Ureter (tissue), 1 donor: ENCODE results near the gene GPM6B. TPM values are rescaled to one million over a fixed set of nuclear protein-coding genes. Genes with fewer than 3 reads are reported as not detected.

Source experiments
- DNase-seq: peaks from one replicate; pipeline ENCODE4 v3.0.0-alpha.2; 2020; ENCODE audit warnings: low spot score
- total RNA-seq: library from RNA; stranded (reverse); gene quantifications from one replicate; pipeline ENCODE4 v1.2.4, GENCODE V29; 2023
- donor health status: DM: yes; HTN: yes; CAD: no.

GPM6B gene
- total RNA-seq, 1 donor from 2014 or later: 15.9 TPM

- DNase-seq: no peak
Observed at GRCh38 chrX:13825178-13825762, 8.4 kb upstream of the GPM6B start.

DNA sequence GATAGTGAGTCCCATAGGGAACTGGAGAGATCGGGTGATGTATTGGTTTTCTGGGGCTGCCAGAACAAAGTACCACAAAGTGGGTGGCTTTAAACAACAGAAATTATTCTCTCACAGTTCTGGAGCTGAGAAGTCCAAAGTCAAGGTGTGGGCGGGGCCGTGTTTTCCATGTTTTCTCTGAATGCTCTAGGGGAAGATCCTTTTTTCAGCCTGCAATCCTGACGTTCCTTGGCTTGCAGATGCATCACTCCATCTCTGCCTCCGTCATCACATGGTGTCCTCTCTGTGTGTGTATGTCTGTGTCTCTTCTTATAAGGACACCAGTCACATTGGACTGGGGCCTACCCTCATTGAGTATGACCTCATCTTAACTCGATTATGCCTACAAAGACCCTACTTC is 7.9 kb upstream of the GPM6B start:
- no peak for DNase-seq

- DNase-seq: no peak
Observed at GRCh38 chrX:13821738-13822137, 4.8 kb upstream of the GPM6B start.

DNA sequence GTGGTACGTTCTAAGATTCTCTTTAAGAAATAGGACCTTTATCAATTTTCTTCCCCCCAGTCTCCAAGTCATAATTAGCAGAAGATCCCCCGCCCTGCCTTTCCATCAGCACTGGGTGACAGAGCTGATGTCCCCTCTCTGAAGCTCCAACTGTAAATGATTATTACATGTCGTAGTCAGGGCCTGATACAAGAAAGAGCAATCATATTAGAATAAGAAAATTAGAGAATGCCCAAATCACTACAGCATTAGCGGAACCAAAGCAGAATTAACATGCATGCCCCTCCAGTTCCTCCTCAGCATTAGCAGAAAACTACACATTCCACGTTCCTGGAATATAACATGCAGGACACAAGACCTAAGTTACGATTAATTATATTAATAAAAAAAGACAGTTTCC is 717 bp downstream of the GPM6B start:
- DNase-seq: no peak

DNA sequence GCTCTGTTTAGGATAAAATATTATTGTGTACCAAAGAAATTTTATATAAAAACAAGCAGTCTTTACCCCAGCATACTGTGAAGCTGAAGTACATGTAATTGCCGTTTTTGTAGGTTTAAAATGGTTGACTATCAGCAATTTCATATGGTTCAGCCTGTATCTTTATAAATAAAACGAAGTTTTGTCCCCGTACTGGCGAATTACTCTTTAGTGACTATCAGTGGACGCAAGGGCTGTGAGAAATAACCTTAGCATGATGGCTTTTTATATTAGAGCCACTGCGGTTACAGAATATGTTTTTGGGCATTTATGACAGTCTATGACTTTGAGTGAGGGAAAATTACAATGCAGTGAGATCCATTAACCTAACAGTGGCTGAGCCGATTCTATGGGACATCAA is 1.2 kb downstream of the GPM6B start:
- DNase-seq: no peak

DNA sequence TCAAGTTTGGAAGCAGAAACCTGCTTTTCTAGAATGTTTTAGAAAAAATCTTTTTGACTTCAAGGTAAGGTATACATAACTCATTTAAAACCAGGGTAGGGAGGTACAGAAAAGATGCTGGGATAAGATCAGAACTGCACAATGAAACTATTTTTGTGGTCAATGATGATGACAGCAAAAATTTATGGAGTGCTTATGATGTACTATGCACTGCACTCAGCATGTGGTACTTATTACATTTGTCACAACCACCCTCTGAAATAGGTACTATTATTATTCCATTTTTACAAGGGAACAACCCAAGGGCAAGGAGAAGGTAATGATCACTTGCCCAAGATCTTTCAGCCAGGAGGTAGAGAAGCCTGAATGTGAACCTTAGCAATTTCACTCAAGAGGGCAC is 8.0 kb downstream of the GPM6B start:
- DNase-seq: no peak

DNA sequence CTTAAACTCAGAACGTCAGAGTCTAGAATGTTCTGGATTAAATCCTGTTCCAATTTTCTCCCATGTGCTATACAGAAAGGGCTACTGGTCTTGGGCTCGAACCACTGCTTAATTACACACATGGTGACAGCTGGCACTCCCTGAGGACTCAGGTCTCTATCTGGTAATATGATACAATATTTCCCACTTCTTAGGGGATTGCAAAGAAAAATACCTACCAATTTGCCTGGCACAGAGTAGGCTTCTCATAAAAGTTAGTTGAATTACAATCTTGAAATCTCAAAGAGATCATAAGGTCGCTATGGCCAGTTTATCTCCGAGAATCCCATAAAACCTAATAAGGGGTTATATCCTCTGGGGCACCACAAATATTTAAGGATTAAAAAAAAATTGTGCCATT is 8.6 kb downstream of the GPM6B start:
- no peak for DNase-seq

DNA sequence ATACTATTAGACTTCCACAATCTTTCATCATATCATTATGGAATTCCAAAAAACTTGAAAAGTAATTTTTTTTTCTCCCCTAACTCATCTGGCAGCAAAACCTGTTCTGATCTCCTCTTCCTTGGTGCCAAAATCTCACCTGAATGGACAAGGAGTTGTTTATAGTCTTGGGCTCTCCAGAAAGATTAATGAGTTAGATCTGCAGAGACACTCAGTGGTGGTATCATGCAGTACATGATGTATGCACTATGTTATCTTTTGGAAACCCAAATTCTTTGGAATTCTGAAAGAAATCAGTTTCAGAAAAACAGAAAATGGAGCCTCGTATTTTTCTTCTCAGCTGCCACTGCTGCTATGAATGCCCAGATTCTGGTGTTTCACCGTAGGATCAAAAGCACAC is 11.7 kb downstream of the GPM6B start:
- DNase-seq: no peak

DNA sequence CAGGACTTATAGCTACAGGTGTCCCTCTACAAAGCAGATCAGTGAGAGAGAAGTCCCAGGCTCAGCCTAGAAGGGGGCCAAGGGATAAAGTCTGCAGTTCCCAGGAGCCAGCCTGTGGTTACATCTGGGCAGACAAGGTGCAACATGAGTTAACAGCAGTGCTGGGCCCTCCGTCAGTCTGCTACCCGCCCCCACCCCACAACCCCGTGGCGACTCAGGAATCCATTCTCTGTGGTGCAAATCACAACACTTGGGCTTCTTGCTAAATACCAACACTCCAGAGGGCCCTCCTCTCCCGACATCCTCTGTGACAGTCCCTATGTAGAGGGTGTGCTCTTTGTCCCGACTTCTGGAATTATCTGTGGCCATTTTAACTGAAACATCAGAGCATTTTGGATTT is 13.8 kb downstream of the GPM6B start:
- no peak for DNase-seq

- DNase-seq: no peak
Observed at GRCh38 chrX:13798184-13798583, 18.7 kb downstream of the GPM6B start.

- no peak for DNase-seq
Observed at GRCh38 chrX:13797512-13797911, 19.4 kb downstream of the GPM6B start.

DNA sequence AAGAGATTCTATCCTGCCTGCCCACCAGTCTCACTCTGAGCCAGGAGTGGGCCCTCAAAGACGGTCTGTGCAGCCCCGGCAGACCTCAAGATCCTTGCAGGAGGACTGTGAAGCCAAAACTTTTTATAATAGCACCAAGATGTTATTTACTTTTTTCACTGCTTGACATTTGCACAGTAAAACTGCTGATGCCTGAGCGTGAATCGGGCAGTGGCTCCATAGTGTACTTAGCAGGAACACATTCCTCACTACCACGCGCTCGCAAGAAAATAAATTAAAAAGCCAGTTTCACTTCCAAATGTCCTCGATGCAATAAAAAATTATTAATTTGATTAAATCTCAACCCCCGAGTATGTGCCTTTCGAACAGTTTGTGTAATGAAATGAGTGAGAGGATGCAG is 22.5 kb downstream of the GPM6B start:
- DNase-seq: no peak

DNA sequence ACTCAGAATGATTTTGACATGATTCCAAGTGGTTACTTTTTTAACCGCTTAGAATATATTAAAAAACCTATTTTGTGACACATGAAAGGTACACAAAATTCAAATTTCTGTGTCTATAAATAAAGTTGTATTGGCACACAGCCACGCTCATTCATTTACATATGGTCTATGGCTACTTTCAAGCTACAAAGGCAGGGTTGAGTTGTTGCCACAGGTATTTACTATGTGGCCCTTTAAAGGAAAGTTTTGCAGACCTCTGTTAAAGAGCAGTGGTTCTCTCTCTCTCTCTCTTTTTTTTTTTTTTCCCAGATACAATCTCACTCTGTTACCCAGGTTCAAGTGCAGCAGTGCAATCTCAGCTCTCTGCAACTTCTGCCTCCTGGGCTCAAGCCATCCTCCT is 23.0 kb downstream of the GPM6B start:
- DNase-seq: no peak

DNA sequence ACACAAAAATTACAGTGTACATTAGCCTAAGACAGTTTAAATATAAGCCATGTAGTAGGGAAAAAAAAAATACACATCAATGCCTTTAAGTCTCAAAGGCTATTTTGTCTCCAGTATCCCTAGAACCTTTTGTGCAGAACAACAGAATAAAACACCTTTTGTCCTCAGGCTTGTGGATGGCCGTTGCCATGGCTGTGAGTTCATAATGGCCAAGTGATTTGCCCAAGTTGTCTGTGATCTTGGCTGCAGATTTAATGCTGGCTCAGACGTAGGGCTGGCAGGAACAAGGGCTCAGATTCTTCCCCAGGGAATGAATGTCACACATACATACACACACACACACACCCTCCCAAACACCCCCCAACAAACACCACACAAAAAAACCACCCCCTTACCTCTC is 25.3 kb downstream of the GPM6B start:
- DNase-seq: no peak

- no peak for DNase-seq
Observed at GRCh38 chrX:13791145-13791544, 25.7 kb downstream of the GPM6B start.

DNA sequence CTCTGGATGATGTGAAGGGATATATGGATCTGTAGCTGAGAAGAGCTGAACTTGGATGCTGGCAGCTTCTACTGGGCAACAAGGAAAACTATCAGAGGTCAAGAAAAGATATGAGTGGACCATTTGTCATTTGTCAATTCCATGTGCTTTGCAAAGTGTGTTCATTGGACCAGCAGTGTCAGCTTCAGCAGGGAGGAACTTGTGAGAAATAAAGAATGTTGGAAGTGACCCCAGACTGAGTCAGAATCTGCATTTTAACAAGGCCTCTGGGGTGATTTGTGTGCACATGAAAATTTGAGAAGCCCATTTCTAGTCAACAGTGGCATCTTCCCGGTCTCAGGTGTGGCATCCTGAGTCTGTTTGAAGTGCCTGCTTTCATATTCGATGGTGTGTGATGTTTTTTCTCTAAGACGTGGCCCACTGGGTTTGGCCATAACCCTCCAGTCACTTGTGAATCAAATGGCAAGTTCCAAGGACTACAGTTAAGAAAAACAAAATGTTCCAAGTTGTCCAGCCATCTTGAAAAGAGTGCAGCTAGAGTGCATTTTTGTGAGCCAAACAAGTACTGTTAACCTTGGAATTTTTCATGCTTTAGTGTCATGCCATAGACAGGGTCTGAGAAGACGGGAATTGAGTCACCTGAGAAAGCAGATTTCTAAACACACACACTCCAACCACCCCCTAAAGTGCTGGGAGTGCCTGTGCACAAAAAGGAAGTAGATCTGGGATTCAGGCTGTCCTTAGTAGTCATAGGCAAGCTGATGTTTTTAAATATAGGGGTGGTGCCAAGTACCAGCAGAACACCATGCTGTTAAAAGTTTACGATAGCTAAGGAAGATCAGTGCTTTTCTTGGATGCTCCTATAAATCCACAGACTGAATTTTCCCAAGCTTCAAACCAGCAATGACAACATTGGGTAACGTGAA is 26.4 kb downstream of the GPM6B start:
- no peak for DNase-seq

GRCh38 chrX:13786048-13786447 is 30.8 kb downstream of the GPM6B start:
- DNase-seq: no peak

- no peak for DNase-seq
Observed at GRCh38 chrX:13780868-13781427, 35.9 kb downstream of the GPM6B start.

- no peak for DNase-seq
Observed at GRCh38 chrX:13778916-13779315, 38.0 kb downstream of the GPM6B start.

GRCh38 chrX:13776387-13776786 is 40.5 kb downstream of the GPM6B start:
- DNase-seq: no peak

GRCh38 chrX:13775837-13776236 is 41.1 kb downstream of the GPM6B start:
- DNase-seq: no peak

GRCh38 chrX:13774696-13775095 is 42.2 kb downstream of the GPM6B start:
- no peak for DNase-seq

DNA sequence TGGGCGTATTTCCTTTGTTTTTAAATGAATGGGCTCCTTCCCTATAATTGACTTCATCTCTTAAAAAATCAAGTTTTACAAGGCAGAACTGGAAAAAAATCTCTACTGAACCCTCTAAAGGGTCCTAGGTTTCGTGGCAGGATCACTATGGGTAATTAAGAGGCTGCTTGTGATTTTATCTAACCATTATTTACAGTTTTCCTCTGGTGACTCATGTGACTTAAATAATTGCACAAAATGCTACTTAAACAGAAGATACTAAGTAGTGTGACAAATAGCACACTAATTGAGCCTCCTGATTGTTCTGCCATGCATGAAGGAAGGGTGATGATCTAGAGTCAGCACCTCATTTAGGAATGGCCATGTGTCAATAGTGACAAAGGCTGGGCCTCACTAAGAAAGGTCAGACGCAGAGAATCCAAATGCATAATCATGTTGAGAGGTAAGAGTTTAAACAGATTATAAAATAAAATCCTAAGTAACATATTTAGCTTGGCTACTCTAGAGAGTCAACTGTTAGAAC is 46.8 kb downstream of the GPM6B start:
- no peak for DNase-seq
